HG02642 (cell line): Measurements from ENCODE around the gene SLC38A10.

Source experiments
- ATAC-seq: cut with Tn5 transposase; IDR thresholded peaks from one replicate; pipeline ENCODE4 v1.9.1; 2021; ENCODE audit warnings: mild to moderate bottlenecking; ENCODE audit not compliant: unreplicated experiment, poor library complexity

Gene SLC38A10

DNA sequence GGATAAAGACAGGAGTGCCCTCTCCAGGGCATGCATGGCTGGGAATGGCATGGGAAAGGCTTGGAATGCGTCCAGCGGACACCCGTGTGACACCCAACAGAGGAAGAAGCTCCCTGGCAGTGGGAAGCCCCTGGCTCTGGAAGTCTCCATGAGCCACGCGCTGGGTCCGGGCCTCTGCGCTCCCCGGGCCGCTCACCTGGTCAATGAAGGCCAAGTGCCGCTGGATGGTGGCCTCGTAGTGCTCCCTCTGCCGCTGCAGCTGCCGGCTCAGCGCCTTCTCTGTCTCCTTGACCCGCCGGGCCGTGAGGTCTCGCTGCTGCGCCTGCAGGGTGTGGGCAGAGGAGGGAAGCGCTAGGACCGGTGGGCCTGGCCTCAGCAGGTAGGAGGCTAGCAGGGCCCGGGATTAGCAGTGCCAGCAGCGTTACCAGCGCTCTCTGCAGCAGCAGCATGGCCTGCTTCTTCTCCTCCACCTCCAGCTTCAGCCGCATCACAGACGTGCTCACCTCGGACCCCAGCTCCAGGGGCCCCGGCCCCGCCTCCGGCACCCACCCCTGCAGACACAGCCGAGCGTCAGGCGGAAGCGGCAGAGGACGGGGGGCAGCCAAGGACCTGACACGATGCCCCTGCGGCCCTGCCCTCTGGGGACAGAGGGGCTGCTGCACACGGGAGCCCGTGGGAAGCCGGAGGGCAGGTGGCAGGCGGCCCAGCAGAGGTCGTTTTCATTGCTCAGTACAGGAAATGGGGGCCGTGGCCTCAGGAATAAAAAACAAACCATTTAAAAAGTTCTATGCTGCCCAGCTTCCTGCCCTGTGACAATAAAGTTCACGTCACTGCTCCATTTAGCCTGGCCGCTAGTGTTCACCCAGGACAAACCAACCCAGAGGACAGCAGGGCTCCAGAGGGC lies 98.3 kb downstream of the SLC38A10 start:
- no peak for ATAC-seq

DNA sequence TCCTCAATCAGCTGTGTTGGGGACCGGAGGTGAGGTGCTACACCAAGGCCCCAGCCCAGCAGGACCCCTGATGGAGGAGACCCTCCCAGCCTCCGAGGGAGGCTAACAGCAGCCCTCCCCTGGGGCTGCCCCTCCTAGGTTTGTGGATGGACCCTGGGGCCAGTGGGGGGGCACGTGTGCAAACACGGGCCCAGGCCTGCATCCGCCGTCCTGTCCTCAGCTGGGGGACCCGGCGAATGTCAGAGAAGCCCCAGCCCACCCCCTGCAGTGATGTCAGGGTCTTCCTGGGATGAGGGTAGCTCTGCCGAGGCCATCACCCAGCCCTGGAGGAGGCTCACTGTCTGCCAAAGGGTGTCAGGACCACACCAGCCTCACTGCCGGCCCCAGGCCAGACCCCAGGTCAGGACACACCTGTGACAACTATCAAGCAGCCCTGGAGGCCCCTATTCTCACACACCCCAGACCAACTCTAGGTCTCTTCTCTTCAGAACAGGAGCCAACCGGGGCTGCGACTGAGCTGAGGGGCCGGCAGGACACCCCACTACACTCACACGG lies 99.1 kb downstream of the SLC38A10 start:
- ATAC-seq = no peak
